ACC112 (cell line): ENCODE measurements around the gene ZNF662.
"Not testable (repeated sequence)": the region's sequence is repeated elsewhere in the genome, so short reads cannot be mapped to it uniquely, and the experiment has no call there.

ENCODE experiments used
- H2AFZ ChIP-seq: fragments of 200-600 bp; sonication (generic); one replicate; pipeline ENCODE4 v1.6.0; 2017; ENCODE audit warnings: antibody characterized with exemption, low read length; ENCODE audit not compliant: unreplicated experiment
- H3K27ac ChIP-seq: fragments of 200-600 bp; sonication (generic); 2 replicates; pipeline ENCODE4 v1.5.1; 2014; ENCODE audit warnings: low read depth, mild to moderate bottlenecking, antibody characterized with exemption, low read length, moderate library complexity
- H3K27me3 ChIP-seq: fragments of 200-600 bp; sonication (generic); 2 replicates; pipeline ENCODE4 v1.6.1; 2014; ENCODE audit warnings: mild to moderate bottlenecking, antibody characterized with exemption, low read length, moderate library complexity, mixed read lengths; ENCODE audit not compliant: insufficient read depth
- H3K36me3 ChIP-seq: fragments of 200-600 bp; sonication (generic); 2 replicates; pipeline ENCODE4 v1.6.1; 2016; ENCODE audit warnings: mild to moderate bottlenecking, antibody characterized with exemption, low read length, moderate library complexity, mixed read lengths; ENCODE audit not compliant: insufficient read depth
- H3K4me1 ChIP-seq: fragments of 200-600 bp; sonication (generic); one replicate; pipeline ENCODE4 v1.6.1; 2016; ENCODE audit warnings: low read length, mixed read lengths; ENCODE audit not compliant: insufficient read depth, unreplicated experiment, control insufficient read depth
- H3K4me3 ChIP-seq: fragments of 200-600 bp; sonication (generic); 2 replicates; pipeline ENCODE4 v1.5.1; 2014; ENCODE audit warnings: mild to moderate bottlenecking, low read depth, low read length
- H3K79me2 ChIP-seq: fragments of 200-600 bp; sonication (generic); one replicate; pipeline ENCODE4 v1.6.0; 2016; ENCODE audit warnings: low read length; ENCODE audit not compliant: control insufficient read depth, unreplicated experiment, insufficient read depth

The ZNF662 gene

GRCh38 chr3:42875325-42876151 is 30.4 kb upstream of the ZNF662 start, which contains the start of gene CYP8B1:
Gene CYP8B1 (minus strand): TSS chr3:42875879. CDS start chr3:42875816, 63 bp downstream.
- H3K4me1 ChIP-seq, result no peaks in the 10 kb centered on the region

GRCh38 chr3:42876401-42876800 is 29.5 kb upstream of the ZNF662 start:
- no peaks in the 10 kb centered on the region for H3K4me1 ChIP-seq
- H3K27me3 ChIP-seq, result peaks cover 31% of the 10 kb centered on the region; the same call in 1 of the 2 replicates
- no peaks in the 10 kb centered on the region for H3K36me3 ChIP-seq
- H3K27ac ChIP-seq, result no peak overlapping the region
- H2AFZ ChIP-seq, result no peak overlapping the region
- no peak overlapping the region for H3K4me3 ChIP-seq
- H3K79me2 ChIP-seq, result no peaks in the 10 kb centered on the region

More at GRCh38 chr3:42875325-42876151, 30.4 kb upstream of the ZNF662 start, which contains the start of gene CYP8B1:
- peaks cover 36% of the 10 kb centered on the region; the same call in 1 of the 2 replicates for H3K27me3 ChIP-seq
- no peak within 1 kb of the TSS for H3K27ac ChIP-seq
- H3K79me2 ChIP-seq, result no peaks in the 10 kb centered on the region
- no peak within 1 kb of the TSS for H2AFZ ChIP-seq
- H3K36me3 ChIP-seq, result no peaks in the 10 kb centered on the region
- no peak within 1 kb of the TSS for H3K4me3 ChIP-seq

GRCh38 chr3:42876940-42877720 is 28.8 kb upstream of the ZNF662 start:
- Histone ChIP-seq H3K36me3 (no peaks in the 10 kb centered on the region), H3K27ac (no peak overlapping the region), H2AFZ (no peak overlapping the region), H3K79me2 (no peaks in the 10 kb centered on the region), H3K4me3 (no peak overlapping the region), H3K4me1 (no peaks in the 10 kb centered on the region), H3K27me3 (peaks cover 26% of the 10 kb centered on the region; the same call in 1 of the 2 replicates)

- Histone ChIP-seq H3K4me3 (no peak overlapping the region), H3K27ac (no peak overlapping the region), H3K4me1 (no peaks in the 10 kb centered on the region)
Observed at GRCh38 chr3:42877881-42878280, 28.1 kb upstream of the ZNF662 start.

GRCh38 chr3:42880183-42880582 is 25.8 kb upstream of the ZNF662 start:
- peak overlapping the region; percentile 70; the same call in 1 of the 2 replicates for H3K4me3 ChIP-seq
- H3K4me1 ChIP-seq, result no peaks in the 10 kb centered on the region
- H3K27me3 ChIP-seq, result peaks cover 15% of the 10 kb centered on the region; the same call in 1 of the 2 replicates
- no peaks in the 10 kb centered on the region for H3K79me2 ChIP-seq
- no peak overlapping the region for H3K27ac ChIP-seq
- H2AFZ ChIP-seq, result no peak overlapping the region
- H3K36me3 ChIP-seq, result no peaks in the 10 kb centered on the region

More at GRCh38 chr3:42877881-42878280, 28.1 kb upstream of the ZNF662 start:
- Histone ChIP-seq H3K79me2 (no peaks in the 10 kb centered on the region), H3K36me3 (no peaks in the 10 kb centered on the region), H3K27me3 (peaks cover 20% of the 10 kb centered on the region; the same call in 1 of the 2 replicates), H2AFZ (no peak overlapping the region)

GRCh38 chr3:42880601-42881451 is 25.1 kb upstream of the ZNF662 start:
- H3K79me2 ChIP-seq, result no peaks in the 10 kb centered on the region
- peak overlapping the region; percentile 57 for H2AFZ ChIP-seq
- peaks cover 11% of the 10 kb centered on the region; the same call in 1 of the 2 replicates for H3K27me3 ChIP-seq
- no peak overlapping the region for H3K27ac ChIP-seq
- peak overlapping the region; percentile 70 for H3K4me3 ChIP-seq
- no peaks in the 10 kb centered on the region for H3K36me3 ChIP-seq
- no peaks in the 10 kb centered on the region for H3K4me1 ChIP-seq

GRCh38 chr3:42883251-42883930 is 22.6 kb upstream of the ZNF662 start:
- not testable (repeated sequence) for H2AFZ ChIP-seq, H3K4me3 ChIP-seq, H3K4me1 ChIP-seq, H3K36me3 ChIP-seq, H3K27ac ChIP-seq, H3K79me2 ChIP-seq
- peaks cover 14% of the 10 kb centered on the region for H3K27me3 ChIP-seq

GRCh38 chr3:42884324-42884723 is 21.6 kb upstream of the ZNF662 start:
- Histone ChIP-seq H3K27ac (no peak overlapping the region), H3K4me3 (no peak overlapping the region), H3K4me1 (no peaks in the 10 kb centered on the region), H3K36me3 (no peaks in the 10 kb centered on the region), H2AFZ (no peak overlapping the region), H3K27me3 (peaks cover 22% of the 10 kb centered on the region), H3K79me2 (no peaks in the 10 kb centered on the region)

- no peak overlapping the region for H3K27ac ChIP-seq
- H3K36me3 ChIP-seq, result no peaks in the 10 kb centered on the region
- peaks cover 19% of the 10 kb centered on the region for H3K27me3 ChIP-seq
- no peak overlapping the region for H3K4me3 ChIP-seq
- no peaks in the 10 kb centered on the region for H3K4me1 ChIP-seq
- no peaks in the 10 kb centered on the region for H3K79me2 ChIP-seq
- no peak overlapping the region for H2AFZ ChIP-seq
Observed at GRCh38 chr3:42886294-42886822, 19.6 kb upstream of the ZNF662 start.
